Measurements from ENCODE around the gene NR2E3.

Gene NR2E3

GRCh38 chr15:71792521-71792920, 17.8 kb upstream of the NR2E3 start:
- no peak for DNase-seq (ENCODE audit: extremely low read depth, insufficient read length)
- TF ChIP-seq CTCF (IDR thresholded peaks at IDR 0.05; ENCODE audit: insufficient read depth, low read length, poor library complexity, severe bottlenecking) = no peak
- Histone ChIP-seq H3K27me3 (replicated peaks; ENCODE audit: control insufficient read depth, insufficient read depth, low read length) (peaks cover 1% of the 10 kb centered on the region), H3K36me3 (ENCODE audit: control insufficient read depth, insufficient read depth, low read length) (no peaks in the 10 kb centered on the region), H3K4me3 (replicated peaks; ENCODE audit: low read depth, low read length) (no peak overlapping the region)

- no peaks in the 10 kb centered on the region for H3K36me3 ChIP-seq (ENCODE audit: control insufficient read depth, insufficient read depth, low read length)
- no peaks in the 10 kb centered on the region for H3K27me3 ChIP-seq (replicated peaks; ENCODE audit: control insufficient read depth, insufficient read depth, low read length)
- no peak overlapping the region for H3K4me3 ChIP-seq (replicated peaks; ENCODE audit: low read depth, low read length)
- no peak for DNase-seq (ENCODE audit: extremely low read depth, insufficient read length)
- no peak for TF ChIP-seq CTCF (IDR thresholded peaks at IDR 0.05; ENCODE audit: insufficient read depth, low read length, poor library complexity, severe bottlenecking)
Observed at GRCh38 chr15:71798641-71799040, 11.7 kb upstream of the NR2E3 start.

GRCh38 chr15:71800190-71800589, 10.2 kb upstream of the NR2E3 start:
- no peak for TF ChIP-seq CTCF (IDR thresholded peaks at IDR 0.05; ENCODE audit: insufficient read depth, low read length, poor library complexity, severe bottlenecking)
- no peaks in the 10 kb centered on the region for H3K27me3 ChIP-seq (replicated peaks; ENCODE audit: control insufficient read depth, insufficient read depth, low read length)
- H3K36me3 ChIP-seq (ENCODE audit: control insufficient read depth, insufficient read depth, low read length) = no peaks in the 10 kb centered on the region
- no peak overlapping the region for H3K4me3 ChIP-seq (replicated peaks; ENCODE audit: low read depth, low read length)
- no peak for DNase-seq (ENCODE audit: extremely low read depth, insufficient read length)

DNA sequence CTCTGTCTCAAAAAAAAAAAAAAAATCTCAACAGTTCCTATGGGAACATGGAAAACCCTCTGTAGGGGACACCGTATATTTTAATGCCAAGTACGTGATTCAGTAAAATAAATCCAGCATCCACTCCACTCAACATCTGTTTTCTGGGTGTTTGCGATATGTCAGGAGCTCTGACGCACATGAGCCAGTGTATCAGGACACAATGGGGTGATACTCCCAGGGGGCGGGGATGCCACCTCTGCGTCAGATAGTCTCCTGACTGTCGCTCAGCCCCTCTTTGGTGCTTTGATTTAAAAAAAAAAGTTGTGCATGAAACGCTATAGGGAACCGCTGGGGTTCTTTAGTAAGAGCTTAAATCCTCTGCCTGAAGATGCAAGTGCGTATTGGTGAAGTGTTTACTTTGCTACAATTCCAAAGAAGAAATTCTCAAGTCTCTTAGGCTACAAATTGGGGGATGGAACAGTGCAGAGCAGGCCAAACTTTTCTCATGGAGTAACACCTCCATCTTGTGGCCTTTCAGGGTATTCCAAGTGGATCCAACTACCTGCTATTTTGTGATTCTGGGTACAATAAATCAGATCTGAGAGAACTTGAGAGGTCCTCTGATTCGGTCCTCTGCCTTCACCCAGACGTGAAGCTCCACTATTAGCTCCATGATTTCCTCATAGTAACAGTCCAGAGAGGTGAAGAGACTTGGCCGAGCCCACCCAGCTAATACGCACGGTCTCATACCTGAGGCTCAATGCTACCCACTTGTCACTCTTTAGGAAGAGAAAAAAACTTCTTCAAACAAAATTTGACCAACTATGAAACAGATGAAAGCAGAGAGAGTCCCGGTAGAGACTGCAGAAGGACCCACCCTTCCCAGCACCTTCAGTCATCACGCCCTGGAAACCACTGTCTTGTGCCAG, 9.3 kb upstream of the NR2E3 start:
- DNase-seq (ENCODE audit: extremely low read depth, insufficient read length) = no peak
- TF ChIP-seq CTCF (IDR thresholded peaks at IDR 0.05; ENCODE audit: insufficient read depth, low read length, poor library complexity, severe bottlenecking) = peak; percentile 65

DNA sequence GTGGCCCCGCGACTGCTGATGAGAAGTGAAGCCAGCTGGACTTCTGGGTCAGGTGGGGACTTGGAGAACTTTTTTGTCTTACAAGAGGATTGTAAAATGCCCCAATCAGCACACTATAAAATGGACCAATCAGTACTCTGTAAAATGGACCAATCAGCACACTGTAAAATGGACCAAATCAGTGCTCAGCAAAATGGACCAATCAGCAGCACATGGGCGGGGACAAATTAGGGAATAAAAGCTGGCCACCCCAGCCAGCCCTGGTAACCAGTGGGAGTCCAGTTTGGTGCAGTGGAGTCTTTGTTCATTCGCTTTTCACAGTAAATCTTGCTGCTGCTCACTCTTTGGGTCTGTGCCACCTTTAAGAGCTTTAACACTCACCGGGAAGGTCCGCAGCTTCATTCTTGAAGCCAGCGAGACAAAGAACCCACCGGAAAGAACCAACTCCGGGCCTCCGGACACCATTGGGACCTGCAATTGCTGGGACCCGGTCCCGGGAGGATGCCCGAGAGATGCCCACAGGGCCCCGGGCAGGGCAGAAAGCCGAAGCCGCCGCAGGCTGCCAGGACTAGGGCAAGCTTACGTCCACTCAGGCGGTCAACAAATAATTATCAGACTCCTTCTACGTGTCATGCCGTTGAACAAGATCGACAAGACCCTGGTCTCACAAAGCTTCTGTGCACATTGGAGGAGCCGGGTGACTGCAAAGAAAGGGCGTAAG, 8.3 kb upstream of the NR2E3 start:
- DNase-seq (ENCODE audit: extremely low read depth, insufficient read length) = no peak
- Histone ChIP-seq H3K27me3 (replicated peaks; ENCODE audit: control insufficient read depth, insufficient read depth, low read length) (no peaks in the 10 kb centered on the region), H3K36me3 (ENCODE audit: control insufficient read depth, insufficient read depth, low read length) (no peaks in the 10 kb centered on the region), H3K4me3 (replicated peaks; ENCODE audit: low read depth, low read length) (no peak overlapping the region)
- no peak for TF ChIP-seq CTCF (IDR thresholded peaks at IDR 0.05; ENCODE audit: insufficient read depth, low read length, poor library complexity, severe bottlenecking)

More for the DNA sequence above, 9.3 kb upstream of the NR2E3 start:
- no peak overlapping the region for H3K4me3 ChIP-seq (replicated peaks; ENCODE audit: low read depth, low read length)
- H3K27me3 ChIP-seq (replicated peaks; ENCODE audit: control insufficient read depth, insufficient read depth, low read length) = no peaks in the 10 kb centered on the region
- H3K36me3 ChIP-seq (ENCODE audit: control insufficient read depth, insufficient read depth, low read length) = no peaks in the 10 kb centered on the region
